Endodermal cell (in vitro differentiated cells): ENCODE data around the gene C1QTNF8. TPM values are rescaled to one million over a fixed set of nuclear protein-coding genes. Genes with fewer than 3 reads are reported as not detected.

Experiments used
- DNase-seq: peaks from one replicate; pipeline ENCODE4 v3.0.0-alpha.2; 2017
- H3K27ac ChIP-seq: 2 replicates; pipeline ENCODE4 v1.5.1; 2013; ENCODE audit warnings: mild to moderate bottlenecking, low read depth, low read length, moderate library complexity
- H3K27me3 ChIP-seq: 2 replicates; pipeline ENCODE4 v1.6.1; 2013; ENCODE audit warnings: mild to moderate bottlenecking, low read length, moderate library complexity; ENCODE audit not compliant: insufficient read depth, control insufficient read depth, poor library complexity, severe bottlenecking
- H3K36me3 ChIP-seq: 2 replicates; pipeline ENCODE4 v1.7.0; 2013; ENCODE audit warnings: mild to moderate bottlenecking, low read length, moderate library complexity; ENCODE audit not compliant: control insufficient read depth, insufficient read depth
- H3K4me1 ChIP-seq: one replicate; pipeline ENCODE4 v1.7.0; 2013; ENCODE audit warnings: low read length; ENCODE audit not compliant: control insufficient read depth, insufficient read depth
- H3K4me3 ChIP-seq: 2 replicates; pipeline ENCODE4 v1.5.1; 2013; ENCODE audit warnings: mild to moderate bottlenecking, low read length, moderate library complexity
- H3K9ac ChIP-seq: 2 replicates; pipeline ENCODE4 v1.6.1; 2013; ENCODE audit warnings: mild to moderate bottlenecking, low read length, moderate library complexity; ENCODE audit not compliant: poor library complexity, severe bottlenecking; ENCODE audit errors: extremely low read depth
- H3K9me3 ChIP-seq: 2 replicates; pipeline ENCODE4 v1.6.1; 2013; ENCODE audit warnings: mild to moderate bottlenecking, low read length, moderate library complexity; ENCODE audit not compliant: control insufficient read depth
- H3K27ac Mint-ChIP-seq: 2 replicates; pipeline ENCODE4 v1.8.0; 2020; ENCODE audit warnings: mixed read lengths
- H3K27me3 Mint-ChIP-seq: 2 replicates; pipeline ENCODE4 v1.8.0; 2021; ENCODE audit warnings: mild to moderate bottlenecking, mixed read lengths; ENCODE audit not compliant: insufficient read depth
- H3K36me3 Mint-ChIP-seq: 2 replicates; pipeline ENCODE4 v1.8.0; 2020; ENCODE audit warnings: low read depth, mixed read lengths
- H3K4me1 Mint-ChIP-seq: 2 replicates; pipeline ENCODE4 v1.8.0; 2020; ENCODE audit warnings: mixed read lengths
- H3K4me3 Mint-ChIP-seq: 2 replicates; pipeline ENCODE4 v1.8.0; 2020; ENCODE audit warnings: mild to moderate bottlenecking, moderate library complexity, mixed read lengths
- H3K9me3 Mint-ChIP-seq: 2 replicates; pipeline ENCODE4 v1.8.0; 2020; ENCODE audit warnings: mild to moderate bottlenecking, mixed read lengths
- WGBS, 2 experiments: methylation state at CpG; one replicate each; pipeline versions ENCODE4 v1.1.5 to v1.1.7; 2013; ENCODE audit warnings: missing lambda C conversion rate in 2 of 2, mixed read lengths in 1 of 2; ENCODE audit not compliant: insufficient coverage in 1 of 2, insufficient read length in 1 of 2; 5-methylcytosine and 5-hydroxymethylcytosine counted together
- total RNA-seq, 2 donors: library from RNA; stranded (reverse); fragmentation: NEBNext Ultra II Directional in 1 of 2; extraction: Animal tissue kit (Norgen Biotek cat#: 25700) in 1 of 2; gene quantifications; 2 replicates in 1 of 2; 3 replicates in 1 of 2; pipeline ENCODE4 v1.2.1, GENCODE V29; 2021
- TF ChIP-seq, protein P1 (sequence below): fragments of 200-600 bp; sonication (generic); conservative IDR thresholded peaks from 2 replicates; pipeline ENCODE4 v1.5.0; 2021; ENCODE audit warnings: antibody characterized with exemption, mild to moderate bottlenecking

C1QTNF8 gene
- total RNA-seq, 2 donors from 2014 or later, result 0.15 to 0.20 TPM

DNA sequence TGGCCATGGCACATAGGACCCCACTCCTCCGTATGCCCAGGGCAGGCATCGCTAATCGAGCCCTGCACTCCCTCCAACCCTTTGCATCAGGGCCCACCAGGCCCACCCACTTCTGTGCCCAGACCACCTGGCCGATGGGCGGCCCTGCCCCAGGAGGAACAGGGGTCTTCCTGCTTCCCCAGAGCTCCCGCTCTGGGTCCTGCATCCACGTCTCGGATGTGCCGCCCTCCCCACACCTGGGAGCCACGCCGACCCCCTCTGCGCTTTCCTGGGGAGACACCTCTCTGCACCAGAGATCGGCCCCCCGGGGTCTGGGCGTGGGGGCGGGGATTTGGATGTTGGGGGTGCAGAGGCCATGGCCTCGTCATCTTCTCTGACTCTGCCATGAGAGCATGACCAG lies 44.6 kb downstream of the C1QTNF8 start:
- Histone ChIP-seq H3K36me3 (no peaks in the 10 kb centered on the region), H3K9ac (no peak overlapping the region), H3K9me3 (no peaks in the 10 kb centered on the region), H3K4me3 (no peak overlapping the region), H3K27ac (no peak overlapping the region), H3K27me3 (no peaks in the 10 kb centered on the region), H3K4me1 (no peaks in the 10 kb centered on the region)
- no peak for DNase-seq
- 92% methylated on average over 17 of the region's 17 CpGs; no CpG with 5 or more reads in 1 of the 2 experiments for WGBS, 2 experiments
- H3K27ac Mint-ChIP-seq, result no peak overlapping the region
- H3K36me3 Mint-ChIP-seq, result no peaks in the 10 kb centered on the region
- no peaks in the 10 kb centered on the region for H3K4me1 Mint-ChIP-seq
- no peaks in the 10 kb centered on the region for H3K27me3 Mint-ChIP-seq
- no peak overlapping the region for H3K4me3 Mint-ChIP-seq
- TF ChIP-seq, protein P1, sequence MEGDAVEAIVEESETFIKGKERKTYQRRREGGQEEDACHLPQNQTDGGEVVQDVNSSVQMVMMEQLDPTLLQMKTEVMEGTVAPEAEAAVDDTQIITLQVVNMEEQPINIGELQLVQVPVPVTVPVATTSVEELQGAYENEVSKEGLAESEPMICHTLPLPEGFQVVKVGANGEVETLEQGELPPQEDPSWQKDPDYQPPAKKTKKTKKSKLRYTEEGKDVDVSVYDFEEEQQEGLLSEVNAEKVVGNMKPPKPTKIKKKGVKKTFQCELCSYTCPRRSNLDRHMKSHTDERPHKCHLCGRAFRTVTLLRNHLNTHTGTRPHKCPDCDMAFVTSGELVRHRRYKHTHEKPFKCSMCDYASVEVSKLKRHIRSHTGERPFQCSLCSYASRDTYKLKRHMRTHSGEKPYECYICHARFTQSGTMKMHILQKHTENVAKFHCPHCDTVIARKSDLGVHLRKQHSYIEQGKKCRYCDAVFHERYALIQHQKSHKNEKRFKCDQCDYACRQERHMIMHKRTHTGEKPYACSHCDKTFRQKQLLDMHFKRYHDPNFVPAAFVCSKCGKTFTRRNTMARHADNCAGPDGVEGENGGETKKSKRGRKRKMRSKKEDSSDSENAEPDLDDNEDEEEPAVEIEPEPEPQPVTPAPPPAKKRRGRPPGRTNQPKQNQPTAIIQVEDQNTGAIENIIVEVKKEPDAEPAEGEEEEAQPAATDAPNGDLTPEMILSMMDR, result no peak
- H3K9me3 Mint-ChIP-seq, result no peaks in the 10 kb centered on the region

DNA sequence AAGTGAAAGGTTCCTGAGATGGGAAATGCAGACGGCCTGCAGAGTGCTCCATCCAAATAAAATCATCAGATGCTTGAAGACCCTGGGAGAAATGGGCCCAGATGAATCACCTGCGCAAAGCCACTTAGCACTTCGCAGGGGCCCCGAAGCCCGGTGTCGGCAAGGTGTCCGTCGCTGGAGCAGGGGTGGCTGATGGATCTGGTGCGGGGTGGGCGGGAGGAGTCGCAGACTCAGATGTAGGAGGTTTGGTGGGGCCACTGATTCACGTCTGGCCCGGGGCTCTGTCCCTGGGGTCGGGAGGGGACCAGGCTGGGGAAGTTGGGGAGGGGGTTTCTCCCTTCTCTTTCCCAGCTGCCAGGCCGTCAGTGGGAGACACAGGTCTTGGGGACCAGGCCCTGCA lies 45.1 kb downstream of the C1QTNF8 start:
- 89 to 98% methylated on average over 3 to 15 of the region's 15 CpGs for WGBS, 2 experiments
- no peak overlapping the region for H3K4me3 Mint-ChIP-seq

DNA sequence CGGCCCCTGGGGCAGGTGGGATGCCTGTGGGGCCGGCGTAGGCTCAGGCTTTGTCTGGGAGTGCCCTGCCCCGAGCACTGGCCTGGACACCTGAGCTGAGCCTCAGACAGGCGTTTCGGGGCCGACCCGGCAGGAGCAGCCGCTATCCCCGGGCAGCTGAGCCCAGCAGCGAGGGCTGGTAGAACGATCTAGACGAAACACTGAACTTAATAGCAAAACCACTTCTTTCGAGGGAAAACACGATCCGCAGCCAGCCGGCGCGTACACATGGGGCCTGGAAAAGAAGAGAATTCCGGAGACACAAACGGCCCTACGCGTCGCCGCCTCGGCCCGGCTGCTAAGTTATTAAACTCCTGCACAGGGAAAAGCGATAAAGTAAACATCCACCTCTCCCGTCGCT lies 45.5 kb downstream of the C1QTNF8 start:
- no peaks in the 10 kb centered on the region for H3K27me3 Mint-ChIP-seq
- H3K4me1 Mint-ChIP-seq, result no peaks in the 10 kb centered on the region
- no peaks in the 10 kb centered on the region for H3K9me3 Mint-ChIP-seq
- TF ChIP-seq, protein P1, result no peak
- H3K36me3 ChIP-seq, result no peaks in the 10 kb centered on the region
- no peak overlapping the region for H3K4me3 ChIP-seq
- 92 to 95% methylated on average over 30 of the region's 30 CpGs for WGBS, 2 experiments
- H3K4me1 ChIP-seq, result no peaks in the 10 kb centered on the region
- H3K36me3 Mint-ChIP-seq, result no peaks in the 10 kb centered on the region
- H3K27ac ChIP-seq, result no peak overlapping the region
- no peaks in the 10 kb centered on the region for H3K9me3 ChIP-seq
- no peaks in the 10 kb centered on the region for H3K27me3 ChIP-seq
- no peak overlapping the region for H3K9ac ChIP-seq
- DNase-seq, result no peak
- H3K27ac Mint-ChIP-seq, result no peak overlapping the region
- H3K4me3 Mint-ChIP-seq, result no peak overlapping the region

More for the DNA sequence above, 45.1 kb downstream of the C1QTNF8 start:
- no peak for DNase-seq
- Histone ChIP-seq H3K4me3 (no peak overlapping the region), H3K9me3 (no peaks in the 10 kb centered on the region), H3K36me3 (no peaks in the 10 kb centered on the region), H3K27me3 (no peaks in the 10 kb centered on the region), H3K9ac (no peak overlapping the region), H3K4me1 (no peaks in the 10 kb centered on the region), H3K27ac (no peak overlapping the region)
- Mint-ChIP-seq H3K27me3 (no peaks in the 10 kb centered on the region), H3K27ac (no peak overlapping the region), H3K36me3 (no peaks in the 10 kb centered on the region), H3K4me1 (no peaks in the 10 kb centered on the region), H3K9me3 (no peaks in the 10 kb centered on the region)
- TF ChIP-seq, protein P1, result no peak
